Liver (tissue), 9 donors: ENCODE measurements around the gene ANKRD65. TPM values are rescaled to one million over a fixed set of nuclear protein-coding genes. Genes with fewer than 3 reads are reported as not detected.
A peak's percentile ranks its signal among the peaks of the same experiment; 100 is the strongest.

ENCODE experiments used
- DNase-seq: peaks from one replicate; pipeline ENCODE4 v3.0.0-alpha.2; 2017; ENCODE audit warnings: low spot score
- H3K27ac ChIP-seq, 2 donors: one replicate each; pipeline ENCODE4 v1.7.0; 2013; ENCODE audit warnings: inconsistent platforms in 2 of 2, low read length in 2 of 2, control low read depth in 1 of 2, low read depth in 1 of 2, mild to moderate bottlenecking in 1 of 2
- H3K27me3 ChIP-seq, 4 donors: one replicate each; pipeline versions ENCODE4 v1.6.1 to v1.7.0; 2013; ENCODE audit warnings: low read length in 3 of 4, inconsistent platforms in 1 of 4, mild to moderate bottlenecking in 1 of 4, moderate library complexity in 1 of 4; ENCODE audit not compliant: control insufficient read depth in 4 of 4, insufficient read depth in 4 of 4
- H3K36me3 ChIP-seq, 4 donors: one replicate each; pipeline versions ENCODE4 v1.6.1 to v1.7.0; 2013; ENCODE audit warnings: low read length in 3 of 4, mild to moderate bottlenecking in 3 of 4, low read depth in 1 of 4, moderate library complexity in 1 of 4; ENCODE audit not compliant: control insufficient read depth in 4 of 4, insufficient read depth in 3 of 4
- H3K4me1 ChIP-seq, 4 donors: one replicate each; pipeline versions ENCODE4 v1.6.1 to v1.7.0; 2013; ENCODE audit warnings: low read length in 3 of 4, mild to moderate bottlenecking in 3 of 4, moderate library complexity in 1 of 4; ENCODE audit not compliant: control insufficient read depth in 4 of 4, insufficient read depth in 4 of 4
- H3K4me3 ChIP-seq, 3 donors: one replicate each; pipeline versions ENCODE4 v1.6.1 to v1.7.0; 2013; ENCODE audit warnings: low read length in 3 of 3, control low read depth in 1 of 3, low read depth in 1 of 3, mild to moderate bottlenecking in 1 of 3
- H3K9ac ChIP-seq, 2 donors: one replicate each; pipeline ENCODE4 v1.7.0; 2013; ENCODE audit warnings: low read length in 2 of 2, mild to moderate bottlenecking in 2 of 2, moderate library complexity in 2 of 2, control low read depth in 1 of 2, low read depth in 1 of 2
- H3K9me3 ChIP-seq, 4 donors: one replicate each; pipeline versions ENCODE4 v1.6.1 to v1.7.0; 2013; ENCODE audit warnings: low read length in 3 of 4; ENCODE audit not compliant: control insufficient read depth in 4 of 4
- CTCF ChIP-seq: fragments of 150-350 bp; IDR thresholded peaks from 2 replicates; pipeline ENCODE4 v1.5.1; 2017; ENCODE audit warnings: improper control_type of control experiment, low read depth, low read length; ENCODE audit not compliant: missing input control
- EGR1 ChIP-seq, 2 donors: IDR thresholded peaks; 2 replicates each; pipeline ENCODE4 v1.6.1; 2016 to 2018; ENCODE audit warnings: antibody characterized with exemption in 2 of 2, low read depth in 2 of 2
- FOXA1 ChIP-seq: IDR thresholded peaks from 2 replicates; pipeline ENCODE4 v1.6.1; 2016; ENCODE audit warnings: antibody characterized with exemption
- FOXA2 ChIP-seq: IDR thresholded peaks from 2 replicates; pipeline ENCODE4 v1.6.1; 2016; ENCODE audit warnings: antibody characterized with exemption
- GABPA ChIP-seq, 2 donors: IDR thresholded peaks in 1 of 2; conservative IDR thresholded peaks in 1 of 2; 2 replicates each; pipeline ENCODE4 v1.6.1; 2016; ENCODE audit warnings: antibody characterized with exemption in 2 of 2, mild to moderate bottlenecking in 1 of 2, moderate library complexity in 1 of 2
- HNF4A ChIP-seq, 2 donors: conservative IDR thresholded peaks; 2 replicates each; pipeline ENCODE4 v1.6.1; 2016; ENCODE audit warnings: antibody characterized with exemption in 2 of 2, mild to moderate bottlenecking in 2 of 2
- HNF4G ChIP-seq: IDR thresholded peaks from 2 replicates; pipeline ENCODE4 v1.6.1; 2016; ENCODE audit warnings: antibody characterized with exemption
- MAX ChIP-seq: IDR thresholded peaks from 2 replicates; pipeline ENCODE4 v1.6.1; 2016; ENCODE audit warnings: antibody characterized with exemption
- NR2F2 ChIP-seq: IDR thresholded peaks from 2 replicates; pipeline ENCODE4 v1.6.1; 2016; ENCODE audit warnings: antibody characterized with exemption
- RAD21 ChIP-seq, 2 donors: IDR thresholded peaks; 2 replicates each; pipeline ENCODE4 v1.6.1; 2016; ENCODE audit warnings: antibody characterized with exemption in 2 of 2, mild to moderate bottlenecking in 2 of 2
- REST ChIP-seq: IDR thresholded peaks from 2 replicates; pipeline ENCODE4 v1.6.1; 2016; ENCODE audit warnings: antibody characterized with exemption, mild to moderate bottlenecking
- RXRA ChIP-seq, 2 donors: IDR thresholded peaks; 2 replicates each; pipeline ENCODE4 v1.6.1; 2017 to 2018; ENCODE audit warnings: antibody characterized with exemption in 2 of 2, mild to moderate bottlenecking in 1 of 2
- SP1 ChIP-seq: IDR thresholded peaks from 2 replicates; pipeline ENCODE4 v1.6.1; 2018; ENCODE audit warnings: antibody characterized with exemption, mild to moderate bottlenecking
- TAF1 ChIP-seq: conservative IDR thresholded peaks from 2 replicates; pipeline ENCODE4 v1.6.1; 2016; ENCODE audit warnings: antibody characterized with exemption, mild to moderate bottlenecking
- YY1 ChIP-seq: IDR thresholded peaks from 2 replicates; pipeline ENCODE4 v1.6.1; 2016; ENCODE audit warnings: antibody characterized with exemption, mild to moderate bottlenecking
- ZBTB33 ChIP-seq: IDR thresholded peaks from 2 replicates; pipeline ENCODE4 v1.6.1; 2016; ENCODE audit warnings: antibody characterized with exemption
- whole genome bisulfite sequencing: extraction: QIAGEN DNeasy Blood & Tissue Kit; methylation state at CpG from one replicate; pipeline ENCODE4 v1.1.7; 2013; 5-methylcytosine and 5-hydroxymethylcytosine counted together
- polyA plus RNA-seq, 2 donors: library from polyadenylated mRNA; stranded (reverse) in 1 of 2; unstranded in 1 of 2; fragments of 200-250 nt in 1 of 2; fragments of >200 nt in 1 of 2; fragmentation: Nextera tagmentation in 1 of 2; extraction: Ambion mirVana in 1 of 2; gene quantifications; one replicate each; pipeline versions ENCODE4 v1.2.1 to v1.2.3, GENCODE V29; 2013 to 2015
- total RNA-seq, 2 donors: library from RNA; depleted of rRNA; stranded (reverse); fragments of >200 nt; gene quantifications; one replicate each; pipeline ENCODE4 v1.2.3, GENCODE V29; 2014
- TF ChIP-seq, protein P1 (sequence below): IDR thresholded peaks from 2 replicates; pipeline ENCODE4 v1.6.1; 2016; ENCODE audit warnings: antibody characterized with exemption
- donor health status: healthy.
- donor health status: healthy.
- donor health status: healthy.
- donor health status: healthy.
- donor health status: healthy.

The ANKRD65 gene
- total and polyA plus RNA-seq, 4 donors = 0.14 to 0.31 (median 0.23) TPM

- 54% methylated on average over 18 of the region's 18 CpGs for WGBS
- peak overlapping the region; percentile 82 to 87 for H3K27ac ChIP-seq
- no peak for DNase-seq
- H3K4me3 ChIP-seq = peak overlapping the region; percentile 59 to 63 (median 62)
- TF ChIP-seq, protein P1, sequence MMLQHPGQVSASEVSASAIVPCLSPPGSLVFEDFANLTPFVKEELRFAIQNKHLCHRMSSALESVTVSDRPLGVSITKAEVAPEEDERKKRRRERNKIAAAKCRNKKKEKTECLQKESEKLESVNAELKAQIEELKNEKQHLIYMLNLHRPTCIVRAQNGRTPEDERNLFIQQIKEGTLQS = no peak
- no peak for TF ChIP-seq MAX
- TF ChIP-seq RXRA (IDR thresholded peaks at IDR 0.05) = no peak
- no peak for TF ChIP-seq EGR1 (IDR thresholded peaks at IDR 0.05; ENCODE audit: low read depth in 2 of 2)
- no peak for TF ChIP-seq ZBTB33
- TF ChIP-seq FOXA2 = no peak
- no peak for TF ChIP-seq RAD21 (IDR thresholded peaks at IDR 0.05)
- TF ChIP-seq HNF4A (conservative IDR thresholded peaks at IDR 0.05) = no peak
- no peak for TF ChIP-seq HNF4G
- H3K36me3 ChIP-seq = no peaks in the 10 kb centered on the region
- no peaks in the 10 kb centered on the region for H3K9me3 ChIP-seq
- H3K4me1 ChIP-seq = peaks cover 27 to 64% (median 50%) of the 10 kb centered on the region in 4 donors
- peak overlapping the region in 1 of 2 donors; percentile 54 for H3K9ac ChIP-seq
- H3K27me3 ChIP-seq = no peaks in the 10 kb centered on the region
Measured at GRCh38 chr1:1430992-1431844, 10.1 kb upstream of the ANKRD65 start.

GRCh38 chr1:1430114-1430982 lies 9.3 kb upstream of the ANKRD65 start:
- DNase-seq = no peak
- WGBS = 42% methylated on average over 35 of the region's 35 CpGs
- Histone ChIP-seq H3K27me3 (no peaks in the 10 kb centered on the region), H3K9ac (no peak overlapping the region), H3K4me3 (no peak overlapping the region), H3K36me3 (no peaks in the 10 kb centered on the region), H3K27ac (peak overlapping the region; percentile 74 to 87), H3K9me3 (no peaks in the 10 kb centered on the region), H3K4me1 (peaks cover 25 to 59% (median 46%) of the 10 kb centered on the region in 4 donors)
- peak; percentile 16 to 43 for TF ChIP-seq HNF4A (conservative IDR thresholded peaks at IDR 0.05)
- TF ChIP-seq SP1 = peak; percentile 57
- peak; percentile 96 for TF ChIP-seq NR2F2
- peak; percentile 6 for TF ChIP-seq CTCF
- TF ChIP-seq TAF1 = no peak
- no peak for TF ChIP-seq FOXA1
- TF ChIP-seq GABPA (IDR thresholded peaks at IDR 0.05 in 1 of 2, conservative IDR thresholded peaks at IDR 0.05 in 1 of 2) = no peak
- no peak for TF ChIP-seq YY1
- TF ChIP-seq EGR1 (IDR thresholded peaks at IDR 0.05; ENCODE audit: low read depth in 2 of 2) = no peak
- TF ChIP-seq RXRA (IDR thresholded peaks at IDR 0.05) = peak; percentile 17 to 60
- TF ChIP-seq MAX = no peak
- no peak for TF ChIP-seq ZBTB33
- no peak for TF ChIP-seq HNF4G
- no peak for TF ChIP-seq FOXA2
- no peak for TF ChIP-seq REST
- TF ChIP-seq, protein P1 = no peak
- TF ChIP-seq RAD21 (IDR thresholded peaks at IDR 0.05) = peak; percentile 14 to 35
